Activated CD4-positive, alpha-beta T cell treated with anti-CD3 and anti-CD28 coated beads for 36 hours (primary cell): ENCODE measurements around the gene BIN1. TPM values are rescaled to one million over a fixed set of nuclear protein-coding genes. Genes with fewer than 3 reads are reported as not detected.

Experiments used
- ATAC-seq: fragments of 200-7000 bp; cut with Tn5 transposase; one replicate; pipeline ENCODE4 v1.10.0; 2021; ENCODE audit warnings: mild to moderate bottlenecking, moderate library complexity
- CTCF ChIA-PET: fragments of 350-600 bp; sonication (Branson Sonifier 250); formaldehyde crosslinking; loops from one replicate; lab custom pipeline; 2021; ENCODE audit warnings: antibody characterized with exemption; lab: Charles Lee
- POLR2A ChIA-PET: fragments of 350-600 bp; sonication (Branson Sonifier 250); formaldehyde crosslinking; loops from one replicate; lab custom pipeline; 2021; ENCODE audit warnings: antibody characterized with exemption, inconsistent platforms; lab: Charles Lee
- DNase-seq: peaks from one replicate; pipeline ENCODE4 v3.0.0-alpha.2; 2020
- H3K27ac Mint-ChIP-seq: one replicate; pipeline ENCODE4 v1.8.0; 2021; ENCODE audit warnings: mixed read lengths
- H3K27me3 Mint-ChIP-seq: one replicate; pipeline ENCODE4 v1.8.0; 2021; ENCODE audit warnings: mixed read lengths
- H3K36me3 Mint-ChIP-seq: one replicate; pipeline ENCODE4 v1.8.0; 2021; ENCODE audit warnings: low read depth, mixed read lengths
- H3K4me1 Mint-ChIP-seq: one replicate; pipeline ENCODE4 v1.8.0; 2021; ENCODE audit warnings: mixed read lengths
- H3K4me3 Mint-ChIP-seq: one replicate; pipeline ENCODE4 v1.8.0; 2021; ENCODE audit warnings: mild to moderate bottlenecking, moderate library complexity, mixed read lengths
- H3K9me3 Mint-ChIP-seq: one replicate; pipeline ENCODE4 v1.8.0; 2021; ENCODE audit warnings: low read depth, mixed read lengths
- intact Hi-C, 2 experiments: fragments of 100-400 bp; cut with DNase I in 1 of 2; cut with micrococcal nuclease in 1 of 2; formaldehyde crosslinking; loops; one replicate each; pipeline versions ENCODE4 v1.14.2 to v1.15.1; 2022 to 2024; cut with DNase I, micrococcal nuclease
- total RNA-seq, 2 experiments: library from RNA; stranded (reverse); gene quantifications; one replicate each; pipeline ENCODE4 v1.2.3, GENCODE V29; 2021

The BIN1 gene
- total RNA-seq, 2 experiments from 2014 or later, result 65.2 to 71.0 TPM

- Mint-ChIP-seq H3K9me3 (no peaks in the 10 kb centered on the region), H3K4me3 (no peak overlapping the region), H3K4me1 (no peaks in the 10 kb centered on the region), H3K27ac (no peak overlapping the region), H3K36me3 (peaks cover 6% of the 10 kb centered on the region), H3K27me3 (no peaks in the 10 kb centered on the region)
- no peak for DNase-seq
- ChIA-PET POLR2A (no interaction called here), CTCF (interaction anchor here (1.3 kb wide), 1 partner anchor 8 kb away, joined by 5 read pairs; no protein-coding TSS in a partner anchor)
- no peak for ATAC-seq
- intact Hi-C loops, result loop anchor here in 1 of 2 experiments (5.0 kb wide), 1 partner anchor 168 kb away; no protein-coding TSS in a partner anchor
Observed at GRCh38 chr2:127054996-127055785, 51.8 kb downstream of the BIN1 start.

GRCh38 chr2:127054604-127054930 lies 52.4 kb downstream of the BIN1 start:
- ATAC-seq, result no peak
- Mint-ChIP-seq H3K9me3 (no peaks in the 10 kb centered on the region), H3K27ac (no peak overlapping the region), H3K36me3 (peaks cover 6% of the 10 kb centered on the region), H3K4me3 (no peak overlapping the region), H3K27me3 (no peaks in the 10 kb centered on the region), H3K4me1 (peaks cover 2% of the 10 kb centered on the region)
- DNase-seq, result no peak
- CTCF ChIA-PET, result interaction anchor here (1.3 kb wide), 1 partner anchor 9 kb away, joined by 5 read pairs; no protein-coding TSS in a partner anchor
- intact Hi-C loops, result loop anchor here in 1 of 2 experiments (5.0 kb wide), 1 partner anchor 167 kb away; no protein-coding TSS in a partner anchor
- POLR2A ChIA-PET, result no interaction called here

- H3K4me1 Mint-ChIP-seq, result peaks cover 2% of the 10 kb centered on the region
- DNase-seq (peak; percentile 3), ATAC-seq (no peak)
- POLR2A ChIA-PET, result no interaction called here
- H3K9me3 Mint-ChIP-seq, result no peaks in the 10 kb centered on the region
- H3K36me3 Mint-ChIP-seq, result peaks cover 3% of the 10 kb centered on the region
- intact Hi-C loops, result loop anchor here in 1 of 2 experiments (5.0 kb wide), 1 partner anchor 167 kb away; no protein-coding TSS in a partner anchor
- H3K27ac Mint-ChIP-seq, result no peak overlapping the region
- CTCF ChIA-PET, result interaction anchor here (1.3 to 2.2 kb wide), 2 partner anchors 9 to 82 kb away, joined by 5 to 8 read pairs; no protein-coding TSS in a partner anchor
- no peaks in the 10 kb centered on the region for H3K27me3 Mint-ChIP-seq
- H3K4me3 Mint-ChIP-seq, result no peak overlapping the region
Observed at GRCh38 chr2:127053731-127054603, 53.0 kb downstream of the BIN1 start.

GRCh38 chr2:127052771-127053691 lies 53.9 kb downstream of the BIN1 start:
- peaks cover 4% of the 10 kb centered on the region for H3K36me3 Mint-ChIP-seq
- peak overlapping the region; percentile 2 for H3K27ac Mint-ChIP-seq
- intact Hi-C loops, result loop anchor here in 1 of 2 experiments (5.0 kb wide), 1 partner anchor 166 kb away; no protein-coding TSS in a partner anchor
- ChIA-PET POLR2A (no interaction called here), CTCF (interaction anchor here (0.6 to 2.2 kb wide), 4 partner anchors 18 to 81 kb away, joined by 3 to 8 read pairs (median 3); no protein-coding TSS in a partner anchor)
- peak; percentile 4 for DNase-seq
- peaks cover 2% of the 10 kb centered on the region for H3K4me1 Mint-ChIP-seq
- no peak for ATAC-seq
- H3K9me3 Mint-ChIP-seq, result no peaks in the 10 kb centered on the region
- no peak overlapping the region for H3K4me3 Mint-ChIP-seq
- H3K27me3 Mint-ChIP-seq, result no peaks in the 10 kb centered on the region

GRCh38 chr2:127052057-127052770 lies 54.7 kb downstream of the BIN1 start:
- intact Hi-C loops, result loop anchor here in 1 of 2 experiments (5.0 kb wide), 1 partner anchor 165 kb away; no protein-coding TSS in a partner anchor
- no peak overlapping the region for H3K27ac Mint-ChIP-seq
- peaks cover 2% of the 10 kb centered on the region for H3K4me1 Mint-ChIP-seq
- POLR2A ChIA-PET, result no interaction called here
- no peak overlapping the region for H3K4me3 Mint-ChIP-seq
- CTCF ChIA-PET, result interaction anchor here (0.6 to 2.2 kb wide), 4 partner anchors 19 to 81 kb away, joined by 3 to 8 read pairs (median 3); no protein-coding TSS in a partner anchor
- H3K27me3 Mint-ChIP-seq, result no peaks in the 10 kb centered on the region
- no peaks in the 10 kb centered on the region for H3K9me3 Mint-ChIP-seq
- ATAC-seq, result no peak
- peak; percentile 4 for DNase-seq
- peaks cover 4% of the 10 kb centered on the region for H3K36me3 Mint-ChIP-seq

- ATAC-seq (no peak), DNase-seq (peak; percentile 6)
- peaks cover 2% of the 10 kb centered on the region for H3K36me3 Mint-ChIP-seq
- CTCF ChIA-PET, result interaction anchor here (0.6 to 1.4 kb wide), 6 partner anchors 9 to 118 kb away, joined by 3 to 4 read pairs (median 3); no protein-coding TSS in a partner anchor
- H3K27me3 Mint-ChIP-seq, result no peaks in the 10 kb centered on the region
- H3K4me1 Mint-ChIP-seq, result peaks cover 2% of the 10 kb centered on the region
- H3K27ac Mint-ChIP-seq, result no peak overlapping the region
- no peak overlapping the region for H3K4me3 Mint-ChIP-seq
- H3K9me3 Mint-ChIP-seq, result no peaks in the 10 kb centered on the region
- intact Hi-C loops, result loop anchor here in 1 of 2 experiments (5.0 kb wide), 1 partner anchor 164 kb away; no protein-coding TSS in a partner anchor
- POLR2A ChIA-PET, result no interaction called here
Observed at GRCh38 chr2:127051116-127052056, 55.6 kb downstream of the BIN1 start.

- ChIA-PET CTCF (interaction anchor here (0.6 to 1.4 kb wide), 6 partner anchors 8 to 118 kb away, joined by 3 to 4 read pairs (median 3); no protein-coding TSS in a partner anchor), POLR2A (no interaction called here)
- Mint-ChIP-seq H3K27ac (no peak overlapping the region), H3K36me3 (peaks cover 2% of the 10 kb centered on the region), H3K4me3 (no peak overlapping the region), H3K9me3 (no peaks in the 10 kb centered on the region), H3K4me1 (peaks cover 2% of the 10 kb centered on the region), H3K27me3 (no peaks in the 10 kb centered on the region)
- no peak for ATAC-seq
- intact Hi-C loops, result loop anchor here in 1 of 2 experiments (1.0 to 5.0 kb wide), 2 partner anchors 78 to 163 kb away; no protein-coding TSS in a partner anchor
- peak; percentile 5 for DNase-seq
Observed at GRCh38 chr2:127050803-127051115, 56.2 kb downstream of the BIN1 start.

GRCh38 chr2:127049927-127050802 lies 56.8 kb downstream of the BIN1 start:
- no peak overlapping the region for H3K4me3 Mint-ChIP-seq
- CTCF ChIA-PET, result interaction anchor here (0.5 to 1.4 kb wide), 14 partner anchors 8 to 838 kb away, joined by 3 to 5 read pairs (median 3); no protein-coding TSS in a partner anchor
- H3K4me1 Mint-ChIP-seq, result peaks cover 2% of the 10 kb centered on the region
- H3K9me3 Mint-ChIP-seq, result no peaks in the 10 kb centered on the region
- peak overlapping the region; percentile 31 for H3K27ac Mint-ChIP-seq
- POLR2A ChIA-PET, result no interaction called here
- peaks cover 2% of the 10 kb centered on the region for H3K36me3 Mint-ChIP-seq
- DNase-seq, result peak; percentile 80
- intact Hi-C loops, result loop anchor here in 1 of 2 experiments (1.0 to 5.0 kb wide), 2 partner anchors 78 to 163 kb away; no protein-coding TSS in a partner anchor
- peak; percentile 81 for ATAC-seq
- H3K27me3 Mint-ChIP-seq, result no peaks in the 10 kb centered on the region
